VCaP (cell line): Measurements from ENCODE around the gene ZNF84.

Source experiments
- H3K27ac ChIP-seq: fragments of 450-650 bp; 2 replicates; pipeline ENCODE4 v1.5.1; 2017
- CTCF ChIP-seq: fragments of 450-650 bp; conservative IDR thresholded peaks from 2 replicates; pipeline ENCODE4 v1.5.1; 2017; ENCODE audit warnings: mild to moderate bottlenecking, moderate library complexity

Gene ZNF84

GRCh38 chr12:133037207-133038005, at the start of gene ZNF84:
Gene ZNF84, plus strand, starts transcription at chr12:133037509. Its CDS starts 3,959 bp downstream, at chr12:133041468.
- peak within 1 kb of the TSS; percentile 95 for H3K27ac ChIP-seq
- no peak for TF ChIP-seq CTCF

- TF ChIP-seq CTCF = no peak
- H3K27ac ChIP-seq = no peak overlapping the region
Measured at GRCh38 chr12:132998741-132999140, 38.6 kb upstream of the ZNF84 start.

- no peak overlapping the region for H3K27ac ChIP-seq
- TF ChIP-seq CTCF = no peak
Measured at GRCh38 chr12:133010657-133011297, 26.5 kb upstream of the ZNF84 start.

- no peak for TF ChIP-seq CTCF
- H3K27ac ChIP-seq = no peak overlapping the region
Measured at GRCh38 chr12:133023566-133023965, 13.7 kb upstream of the ZNF84 start.

- no peak overlapping the region for H3K27ac ChIP-seq
- TF ChIP-seq CTCF = no peak
Measured at GRCh38 chr12:133026996-133027395, 10.3 kb upstream of the ZNF84 start.

- no peak for TF ChIP-seq CTCF
- H3K27ac ChIP-seq = peak overlapping the region; percentile 95
Measured at GRCh38 chr12:133038118-133038709, 905 bp downstream of the ZNF84 start.

GRCh38 chr12:133046698-133047097, 9.4 kb downstream of the ZNF84 start:
- H3K27ac ChIP-seq = no peak overlapping the region
- no peak for TF ChIP-seq CTCF
